Neural progenitor cell (in vitro differentiated cells): ENCODE results near the gene TNNT3. TPM values are rescaled to one million over a fixed set of nuclear protein-coding genes. Genes with fewer than 3 reads are reported as not detected.

Source experiments
- DNase-seq: peaks from one replicate; pipeline ENCODE4 v3.0.0-alpha.2; 2016; ENCODE audit warnings: low spot score
- H2AFZ ChIP-seq: fragments of 200-600 bp; sonication (generic); replicated peaks from 2 replicates; pipeline ENCODE4 v1.6.1; 2016; ENCODE audit warnings: antibody characterized with exemption
- H3F3A ChIP-seq: fragments of 200-600 bp; sonication (generic); 2 replicates; pipeline ENCODE4 v1.6.1; 2016; ENCODE audit warnings: antibody characterized with exemption, low read depth
- H3K27ac ChIP-seq: fragments of 200-600 bp; sonication (generic); 2 replicates; pipeline ENCODE4 v1.5.1; 2016; ENCODE audit warnings: mild to moderate bottlenecking
- H3K27me3 ChIP-seq: fragments of 200-600 bp; sonication (generic); 2 replicates; pipeline ENCODE4 v1.6.1; 2016; ENCODE audit warnings: mild to moderate bottlenecking, moderate library complexity
- H3K36me3 ChIP-seq: fragments of 200-600 bp; sonication (generic); 2 replicates; pipeline ENCODE4 v1.5.1; 2016
- H3K4me1 ChIP-seq: fragments of 200-600 bp; sonication (generic); 2 replicates; pipeline ENCODE4 v1.6.1; 2016; ENCODE audit warnings: mixed run types
- H3K4me2 ChIP-seq: fragments of 200-600 bp; sonication (generic); 2 replicates; pipeline ENCODE4 v1.6.1; 2016
- H3K4me3 ChIP-seq: fragments of 200-600 bp; sonication (generic); 2 replicates; pipeline ENCODE4 v1.5.1; 2016
- H3K79me2 ChIP-seq: fragments of 200-600 bp; sonication (generic); 2 replicates; pipeline ENCODE4 v1.6.1; 2016; ENCODE audit warnings: low read depth
- H3K9ac ChIP-seq: fragments of 200-600 bp; sonication (generic); 2 replicates; pipeline ENCODE4 v1.6.1; 2016
- H3K9me3 ChIP-seq: fragments of 200-600 bp; sonication (generic); 2 replicates; pipeline ENCODE4 v1.5.1; 2016; ENCODE audit warnings: low read depth
- H4K20me1 ChIP-seq: fragments of 200-600 bp; sonication (generic); 2 replicates; pipeline ENCODE4 v1.6.1; 2016; ENCODE audit warnings: low read depth
- H3K27ac Mint-ChIP-seq: 3 replicates; pipeline ENCODE4 v1.8.0; 2021; ENCODE audit warnings: mixed read lengths
- H3K27me3 Mint-ChIP-seq: 2 replicates; pipeline ENCODE4 v1.8.0; 2022; ENCODE audit warnings: low read depth, mild to moderate bottlenecking, inconsistent platforms, moderate library complexity, mixed read lengths; ENCODE audit not compliant: insufficient read depth
- H3K36me3 Mint-ChIP-seq: 3 replicates; pipeline ENCODE4 v1.8.0; 2021; ENCODE audit warnings: mixed read lengths
- H3K4me1 Mint-ChIP-seq: 3 replicates; pipeline ENCODE4 v1.8.0; 2021; ENCODE audit warnings: mixed read lengths
- H3K4me3 Mint-ChIP-seq: 3 replicates; pipeline ENCODE4 v1.8.0; 2021; ENCODE audit warnings: mild to moderate bottlenecking, moderate library complexity, mixed read lengths
- H3K9me3 Mint-ChIP-seq: 3 replicates; pipeline ENCODE4 v1.8.0; 2020; ENCODE audit warnings: mixed read lengths
- EZH2 ChIP-seq: fragments of 200-600 bp; sonication (generic); IDR thresholded peaks from 2 replicates; pipeline ENCODE4 v1.6.1; 2017; ENCODE audit warnings: antibody characterized with exemption, mild to moderate bottlenecking, moderate library complexity
- EZH2phosphoT487 ChIP-seq: fragments of 200-600 bp; sonication (generic); IDR thresholded peaks from 2 replicates; pipeline ENCODE4 v1.6.1; 2017; ENCODE audit warnings: antibody characterized with exemption
- total RNA-seq: library from RNA; depleted of rRNA; stranded (reverse); fragments of >200 nt; gene quantifications from 2 replicates; pipeline ENCODE4 v1.2.3, GENCODE V29; 2015; ENCODE audit warnings: low replicate concordance
- TF ChIP-seq, protein P1 (sequence below): fragments of 200-600 bp; sonication (generic); IDR thresholded peaks from 2 replicates; pipeline ENCODE4 v1.5.1; 2017; ENCODE audit warnings: antibody characterized with exemption, mild to moderate bottlenecking

The TNNT3 gene
- total RNA-seq, 1 donor from 2014 or later: 0.92 TPM

DNA sequence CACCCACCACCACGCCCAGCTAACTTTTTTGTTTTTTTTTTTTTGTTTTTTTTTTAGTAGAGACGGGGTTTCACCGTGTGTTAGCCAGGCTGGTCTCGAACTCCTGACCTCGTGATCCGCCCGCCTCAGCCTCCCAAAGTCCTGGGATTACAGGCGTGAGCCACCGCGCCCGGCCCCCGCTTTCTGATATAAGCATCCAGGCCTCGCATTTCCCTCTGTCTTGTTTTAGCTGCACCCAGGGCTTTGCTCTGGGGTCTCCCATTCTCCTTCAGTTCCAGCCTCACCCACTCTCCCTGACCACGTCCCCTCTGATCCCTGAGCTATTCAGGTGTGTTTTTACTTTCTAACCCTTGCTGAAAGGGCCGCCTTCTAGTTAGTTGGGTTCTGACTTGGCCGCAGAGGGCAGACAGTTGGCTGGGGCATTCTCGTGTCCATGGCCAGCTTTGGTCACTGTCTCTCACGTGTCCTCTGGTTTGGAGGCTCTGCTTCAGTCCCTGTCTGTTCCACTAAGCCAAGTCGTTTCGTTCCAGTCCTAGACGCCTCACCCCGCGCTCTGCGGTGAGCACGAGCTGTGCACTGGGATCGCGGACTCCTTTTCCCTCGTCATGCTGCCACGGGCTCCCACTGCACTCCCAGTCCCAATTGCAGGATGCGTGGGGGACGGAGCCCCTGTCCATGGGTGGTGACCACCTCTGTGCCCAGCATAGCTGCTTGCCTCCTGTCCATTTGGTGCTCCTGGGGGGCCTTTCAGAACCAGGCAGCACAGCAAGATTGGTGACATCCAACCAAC is 6.0 kb upstream of the TNNT3 start:
- Histone ChIP-seq H3K4me2 (no peak overlapping the region), H3K4me1 (peaks cover 4% of the 10 kb centered on the region), H4K20me1 (no peaks in the 10 kb centered on the region), H3K27ac (no peak overlapping the region), H3K9ac (no peak overlapping the region), H2AFZ (no peak overlapping the region), H3K27me3 (no peaks in the 10 kb centered on the region), H3K9me3 (no peaks in the 10 kb centered on the region), H3F3A (no peaks in the 10 kb centered on the region), H3K4me3 (no peak overlapping the region), H3K79me2 (no peaks in the 10 kb centered on the region), H3K36me3 (no peaks in the 10 kb centered on the region)
- Mint-ChIP-seq H3K4me3 (no peak overlapping the region), H3K27me3 (peaks cover 12% of the 10 kb centered on the region), H3K36me3 (no peaks in the 10 kb centered on the region), H3K4me1 (peaks cover 8% of the 10 kb centered on the region), H3K9me3 (peaks cover 7% of the 10 kb centered on the region), H3K27ac (no peak overlapping the region)
- TF ChIP-seq EZH2phosphoT487 (no peak), EZH2 (no peak)
- TF ChIP-seq, protein P1, sequence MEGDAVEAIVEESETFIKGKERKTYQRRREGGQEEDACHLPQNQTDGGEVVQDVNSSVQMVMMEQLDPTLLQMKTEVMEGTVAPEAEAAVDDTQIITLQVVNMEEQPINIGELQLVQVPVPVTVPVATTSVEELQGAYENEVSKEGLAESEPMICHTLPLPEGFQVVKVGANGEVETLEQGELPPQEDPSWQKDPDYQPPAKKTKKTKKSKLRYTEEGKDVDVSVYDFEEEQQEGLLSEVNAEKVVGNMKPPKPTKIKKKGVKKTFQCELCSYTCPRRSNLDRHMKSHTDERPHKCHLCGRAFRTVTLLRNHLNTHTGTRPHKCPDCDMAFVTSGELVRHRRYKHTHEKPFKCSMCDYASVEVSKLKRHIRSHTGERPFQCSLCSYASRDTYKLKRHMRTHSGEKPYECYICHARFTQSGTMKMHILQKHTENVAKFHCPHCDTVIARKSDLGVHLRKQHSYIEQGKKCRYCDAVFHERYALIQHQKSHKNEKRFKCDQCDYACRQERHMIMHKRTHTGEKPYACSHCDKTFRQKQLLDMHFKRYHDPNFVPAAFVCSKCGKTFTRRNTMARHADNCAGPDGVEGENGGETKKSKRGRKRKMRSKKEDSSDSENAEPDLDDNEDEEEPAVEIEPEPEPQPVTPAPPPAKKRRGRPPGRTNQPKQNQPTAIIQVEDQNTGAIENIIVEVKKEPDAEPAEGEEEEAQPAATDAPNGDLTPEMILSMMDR: no peak
- DNase-seq: no peak

DNA sequence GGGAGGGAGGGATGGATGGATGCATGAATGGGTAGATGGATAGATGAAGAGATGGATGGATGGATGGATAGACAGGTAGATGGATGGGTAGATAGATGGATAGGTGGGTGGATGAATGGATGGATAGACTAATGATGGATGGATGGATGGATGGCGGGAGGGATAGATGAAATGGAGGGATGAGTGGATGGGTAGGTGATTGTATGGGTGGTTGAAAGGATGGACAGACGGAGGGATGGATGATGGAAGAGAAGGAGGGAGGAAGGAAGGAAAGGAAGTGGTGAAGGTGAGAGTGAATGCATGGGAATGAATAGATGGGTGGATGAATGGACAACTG is 3.7 kb upstream of the TNNT3 start:
- no peak overlapping the region for H3K4me2 ChIP-seq
- no peak for DNase-seq
- H3K79me2 ChIP-seq: no peaks in the 10 kb centered on the region
- H3K4me3 ChIP-seq: no peak overlapping the region
- no peaks in the 10 kb centered on the region for H3K27me3 ChIP-seq
- no peaks in the 10 kb centered on the region for H3K36me3 Mint-ChIP-seq
- peaks cover 5% of the 10 kb centered on the region for H3K4me1 Mint-ChIP-seq
- H4K20me1 ChIP-seq: no peaks in the 10 kb centered on the region
- TF ChIP-seq EZH2phosphoT487 (no peak), EZH2 (no peak)
- TF ChIP-seq, protein P1: no peak
- H3K9ac ChIP-seq: no peak overlapping the region
- no peaks in the 10 kb centered on the region for H3K36me3 ChIP-seq
- H2AFZ ChIP-seq: no peak overlapping the region
- H3K27ac Mint-ChIP-seq: no peak overlapping the region
- H3K27me3 Mint-ChIP-seq: peaks cover 15% of the 10 kb centered on the region
- no peak overlapping the region for H3K27ac ChIP-seq
- no peaks in the 10 kb centered on the region for H3K9me3 ChIP-seq
- peaks cover 7% of the 10 kb centered on the region for H3K9me3 Mint-ChIP-seq
- H3K4me3 Mint-ChIP-seq: no peak overlapping the region
- no peaks in the 10 kb centered on the region for H3K4me1 ChIP-seq
- no peaks in the 10 kb centered on the region for H3F3A ChIP-seq

DNA sequence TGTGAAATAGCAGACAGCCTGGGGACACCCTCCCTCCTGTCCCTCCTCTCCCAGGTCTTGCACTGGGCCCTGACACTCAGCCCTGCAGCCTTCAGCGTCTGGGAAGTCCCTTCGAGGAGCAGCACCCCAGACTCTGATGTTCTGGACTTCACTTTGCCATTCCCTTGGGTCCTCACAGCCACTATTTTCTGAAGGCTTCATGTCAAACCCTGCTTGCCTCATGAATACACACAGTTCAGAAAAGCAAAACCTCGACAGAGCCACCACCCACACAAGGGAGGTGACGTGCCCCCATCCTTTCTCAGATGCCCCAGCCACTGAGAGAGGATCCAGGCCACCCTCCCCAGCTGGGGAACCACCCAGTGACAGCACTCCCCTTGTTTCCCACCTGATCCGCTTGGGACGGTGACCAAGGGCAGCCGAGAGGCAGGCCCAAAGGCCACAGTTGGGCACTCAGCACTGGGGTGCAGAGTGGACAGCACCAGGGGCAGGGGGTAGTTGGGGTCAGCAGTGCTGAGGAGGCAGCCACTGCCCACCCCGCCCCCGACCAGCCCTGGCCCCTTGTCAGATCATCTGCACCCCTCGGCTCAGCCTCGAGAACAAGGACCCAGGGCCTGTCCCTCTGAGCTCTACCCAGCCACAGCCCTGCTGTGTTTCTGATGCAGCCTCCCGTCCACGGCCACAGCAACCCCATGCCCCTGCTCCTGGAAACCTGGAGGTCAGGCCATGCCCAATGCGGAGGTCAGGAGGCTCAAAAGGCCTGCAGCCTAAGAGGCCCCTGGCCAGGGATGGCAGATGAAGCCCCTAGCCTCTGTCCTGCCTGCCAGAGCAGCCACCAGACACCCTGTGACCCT is 3.1 kb upstream of the TNNT3 start:
- Histone ChIP-seq H3K36me3 (no peaks in the 10 kb centered on the region), H3K9me3 (no peaks in the 10 kb centered on the region), H3K79me2 (no peaks in the 10 kb centered on the region), H3K27ac (no peak overlapping the region), H3K27me3 (no peaks in the 10 kb centered on the region), H3K4me2 (no peak overlapping the region), H3K4me3 (no peak overlapping the region), H3K4me1 (no peaks in the 10 kb centered on the region), H2AFZ (no peak overlapping the region), H3K9ac (no peak overlapping the region), H4K20me1 (no peaks in the 10 kb centered on the region), H3F3A (no peaks in the 10 kb centered on the region)
- no peak overlapping the region for H3K4me3 Mint-ChIP-seq
- TF ChIP-seq, protein P1: no peak
- TF ChIP-seq EZH2 (no peak), EZH2phosphoT487 (no peak)
- peaks cover 7% of the 10 kb centered on the region for H3K4me1 Mint-ChIP-seq
- peaks cover 7% of the 10 kb centered on the region for H3K9me3 Mint-ChIP-seq
- H3K36me3 Mint-ChIP-seq: no peaks in the 10 kb centered on the region
- no peak overlapping the region for H3K27ac Mint-ChIP-seq
- H3K27me3 Mint-ChIP-seq: peaks cover 15% of the 10 kb centered on the region
- no peak for DNase-seq
